ENCODE data around the gene MFAP4. TPM values are rescaled to one million over a fixed set of nuclear protein-coding genes. Genes with fewer than 3 reads are reported as not detected.

Gene MFAP4
- total RNA-seq, 5 donors from 2014 or later (not counting 1 experiment from before 2014, with no cell fraction given), result 0.18 to 0.63 (median 0.46) TPM; not detected in 2

- CTCF ChIA-PET, result no interaction called here
- no peaks in the 10 kb centered on the region for H3K36me3 Mint-ChIP-seq
- no peak overlapping the region for H3K27ac Mint-ChIP-seq
- Histone ChIP-seq H3K27me3 (replicated peaks in 1 of 2; ENCODE audit: control insufficient read depth in 2 of 2, extremely low read depth in 1 of 2, insufficient read depth in 2 of 2, low read length in 1 of 2) (peaks cover 0 to 35% of the 10 kb centered on the region in 2 experiments), H3K4me3 (ENCODE audit: control insufficient read depth in 1 of 2, extremely low read depth in 1 of 2, low read length in 1 of 2) (no peak overlapping the region), H3K9me3 (no peaks in the 10 kb centered on the region), H3K4me1 (ENCODE audit: control insufficient read depth in 1 of 2, extremely low read depth in 1 of 2, insufficient read depth in 2 of 2, low read length in 2 of 2) (peaks cover 0 to 3% of the 10 kb centered on the region in 2 experiments), H3K36me3 (ENCODE audit: control insufficient read depth in 2 of 2, extremely low read depth in 1 of 2, insufficient read depth in 1 of 2, low read length in 1 of 2) (no peaks in the 10 kb centered on the region), H3K27ac (ENCODE audit: low read length) (no peak overlapping the region)
- H3K4me3 Mint-ChIP-seq, result no peak overlapping the region
- 81% methylated on average over 20 of the region's 20 CpGs for WGBS (ENCODE audit: insufficient coverage)
- H3K27me3 Mint-ChIP-seq, result peaks cover 19 to 25% of the 10 kb centered on the region in 2 donors
- H3K4me1 Mint-ChIP-seq, result no peaks in the 10 kb centered on the region
- H3K9me3 Mint-ChIP-seq, result no peaks in the 10 kb centered on the region
- POLR2A ChIA-PET, result no interaction called here
- DNase-seq, result peak in 1 of 35 experiments; percentile 12
- no peak for ATAC-seq (replicated peaks in 1 of 4)
These were observed 45.1 kb downstream of the MFAP4 start for GRCh38 chr17:19341641-19342610.

- peaks cover 19 to 25% of the 10 kb centered on the region in 2 donors for H3K27me3 Mint-ChIP-seq
- CTCF ChIA-PET, result no interaction called here
- H3K4me3 Mint-ChIP-seq, result no peak overlapping the region
- 58% methylated on average over 3 of the region's 7 CpGs for WGBS (ENCODE audit: insufficient coverage)
- no peaks in the 10 kb centered on the region for H3K9me3 Mint-ChIP-seq
- Histone ChIP-seq H3K36me3 (ENCODE audit: control insufficient read depth in 2 of 2, extremely low read depth in 1 of 2, insufficient read depth in 1 of 2, low read length in 1 of 2) (no peaks in the 10 kb centered on the region), H3K27me3 (replicated peaks in 1 of 2; ENCODE audit: control insufficient read depth in 2 of 2, extremely low read depth in 1 of 2, insufficient read depth in 2 of 2, low read length in 1 of 2) (peaks cover 0 to 41% of the 10 kb centered on the region in 2 experiments), H3K4me3 (ENCODE audit: control insufficient read depth in 1 of 2, extremely low read depth in 1 of 2, low read length in 1 of 2) (no peak overlapping the region), H3K9me3 (no peaks in the 10 kb centered on the region), H3K4me1 (ENCODE audit: control insufficient read depth in 1 of 2, extremely low read depth in 1 of 2, insufficient read depth in 2 of 2, low read length in 2 of 2) (peaks cover 0 to 3% of the 10 kb centered on the region in 2 experiments), H3K27ac (ENCODE audit: low read length) (no peak overlapping the region)
- no peaks in the 10 kb centered on the region for H3K4me1 Mint-ChIP-seq
- DNase-seq, result peak in 1 of 35 experiments; percentile 21
- POLR2A ChIA-PET, result no interaction called here
- no peak for ATAC-seq (replicated peaks in 1 of 4)
- no peaks in the 10 kb centered on the region for H3K36me3 Mint-ChIP-seq
- H3K27ac Mint-ChIP-seq, result no peak overlapping the region
These were observed 45.8 kb downstream of the MFAP4 start for GRCh38 chr17:19341211-19341631.

GRCh38 chr17:19339341-19339815, 47.6 kb downstream of the MFAP4 start:
- H3K27ac Mint-ChIP-seq, result no peak overlapping the region
- H3K36me3 Mint-ChIP-seq, result no peaks in the 10 kb centered on the region
- ChIA-PET POLR2A (no interaction called here), CTCF (interaction anchor here in 1 of 2 donors (0.5 to 0.7 kb wide), 2 partner anchors 90 to 549 kb away, joined by 3 to 4 read pairs; no protein-coding TSS in a partner anchor)
- peaks cover 23 to 25% of the 10 kb centered on the region in 2 donors for H3K27me3 Mint-ChIP-seq
- ATAC-seq (replicated peaks in 1 of 4) (no peak), DNase-seq (no peak)
- no peak overlapping the region for H3K4me3 Mint-ChIP-seq
- Histone ChIP-seq H3K27ac (ENCODE audit: low read length) (no peak overlapping the region), H3K27me3 (replicated peaks in 1 of 2; ENCODE audit: control insufficient read depth in 2 of 2, extremely low read depth in 1 of 2, insufficient read depth in 2 of 2, low read length in 1 of 2) (peaks cover 0 to 46% of the 10 kb centered on the region in 2 experiments), H3K9me3 (no peaks in the 10 kb centered on the region), H3K36me3 (ENCODE audit: control insufficient read depth in 2 of 2, extremely low read depth in 1 of 2, insufficient read depth in 1 of 2, low read length in 1 of 2) (no peaks in the 10 kb centered on the region), H3K4me3 (ENCODE audit: control insufficient read depth in 1 of 2, extremely low read depth in 1 of 2, low read length in 1 of 2) (no peak overlapping the region), H3K4me1 (ENCODE audit: control insufficient read depth in 1 of 2, extremely low read depth in 1 of 2, insufficient read depth in 2 of 2, low read length in 2 of 2) (peaks cover 0 to 3% of the 10 kb centered on the region in 2 experiments)
- WGBS (ENCODE audit: insufficient coverage), result no CpG with 5 or more reads among the region's 2 CpGs
- H3K9me3 Mint-ChIP-seq, result no peaks in the 10 kb centered on the region
- H3K4me1 Mint-ChIP-seq, result no peaks in the 10 kb centered on the region

- no peaks in the 10 kb centered on the region for H3K36me3 ChIP-seq (ENCODE audit: control insufficient read depth in 2 of 2, extremely low read depth in 1 of 2, insufficient read depth in 1 of 2, low read length in 1 of 2)
- peaks cover 0 to 3% of the 10 kb centered on the region in 2 experiments for H3K4me1 ChIP-seq (ENCODE audit: control insufficient read depth in 1 of 2, extremely low read depth in 1 of 2, insufficient read depth in 2 of 2, low read length in 2 of 2)
- no peaks in the 10 kb centered on the region for H3K9me3 Mint-ChIP-seq
- DNase-seq (peak; percentile 26 to 79 (median 60)), ATAC-seq (replicated peaks in 1 of 4) (peak; percentile 80 to 99 (median 86))
- ChIA-PET POLR2A (no interaction called here), CTCF (interaction anchor here (0.8 to 1.2 kb wide), 3 partner anchors 27 to 110 kb away, joined by 3 to 5 read pairs (median 5); no protein-coding TSS in a partner anchor)
- H3K27ac Mint-ChIP-seq, result no peak overlapping the region
- H3K27me3 ChIP-seq (replicated peaks in 1 of 2; ENCODE audit: control insufficient read depth in 2 of 2, extremely low read depth in 1 of 2, insufficient read depth in 2 of 2, low read length in 1 of 2), result peaks cover 0 to 54% of the 10 kb centered on the region in 2 experiments
- H3K27ac ChIP-seq (ENCODE audit: low read length), result no peak overlapping the region
- H3K9me3 ChIP-seq, result no peaks in the 10 kb centered on the region
- no peak overlapping the region for H3K4me3 Mint-ChIP-seq
- H3K36me3 Mint-ChIP-seq, result no peaks in the 10 kb centered on the region
- no peak overlapping the region for H3K4me3 ChIP-seq (ENCODE audit: control insufficient read depth in 1 of 2, extremely low read depth in 1 of 2, low read length in 1 of 2)
- H3K27me3 Mint-ChIP-seq, result peaks cover 23 to 25% of the 10 kb centered on the region in 2 donors
- H3K4me1 Mint-ChIP-seq, result no peaks in the 10 kb centered on the region
- 61% methylated on average over 6 of the region's 7 CpGs for WGBS (ENCODE audit: insufficient coverage)
These were observed 48.7 kb downstream of the MFAP4 start for GRCh38 chr17:19338031-19338990.

GRCh38 chr17:19337712-19338023, 49.3 kb downstream of the MFAP4 start:
- no CpG with 5 or more reads among the region's 2 CpGs for WGBS (ENCODE audit: insufficient coverage)
- Histone ChIP-seq H3K4me1 (ENCODE audit: control insufficient read depth in 1 of 2, extremely low read depth in 1 of 2, insufficient read depth in 2 of 2, low read length in 2 of 2) (peaks cover 0 to 3% of the 10 kb centered on the region in 2 experiments), H3K27me3 (replicated peaks in 1 of 2; ENCODE audit: control insufficient read depth in 2 of 2, extremely low read depth in 1 of 2, insufficient read depth in 2 of 2, low read length in 1 of 2) (peaks cover 0 to 57% of the 10 kb centered on the region in 2 experiments), H3K36me3 (ENCODE audit: control insufficient read depth in 2 of 2, extremely low read depth in 1 of 2, insufficient read depth in 1 of 2, low read length in 1 of 2) (no peaks in the 10 kb centered on the region), H3K27ac (ENCODE audit: low read length) (no peak overlapping the region), H3K9me3 (no peaks in the 10 kb centered on the region), H3K4me3 (ENCODE audit: control insufficient read depth in 1 of 2, extremely low read depth in 1 of 2, low read length in 1 of 2) (no peak overlapping the region)
- Mint-ChIP-seq H3K9me3 (no peaks in the 10 kb centered on the region), H3K27me3 (peaks cover 23 to 25% of the 10 kb centered on the region in 2 donors), H3K4me3 (no peak overlapping the region), H3K36me3 (no peaks in the 10 kb centered on the region), H3K27ac (no peak overlapping the region), H3K4me1 (no peaks in the 10 kb centered on the region)
- DNase-seq (no peak), ATAC-seq (replicated peaks in 1 of 4) (no peak)
- ChIA-PET POLR2A (no interaction called here), CTCF (interaction anchor here (1.2 kb wide), 2 partner anchors 27 to 110 kb away, joined by 3 to 5 read pairs; no protein-coding TSS in a partner anchor)
